HEK293 (cell line): Measurements from ENCODE around the gene WDR17.

Experiments used
- CTCF ChIA-PET: fragments of 350-600 bp; formaldehyde crosslinking; extraction: SDS; loops from one replicate; lab custom pipeline; 2021; ENCODE audit warnings: antibody characterized with exemption; lab: Yijun Ruan, JAX
- POLR2A ChIA-PET: fragments of 300-600 bp; formaldehyde crosslinking; extraction: SDS; loops from one replicate; lab custom pipeline; 2020; ENCODE audit warnings: antibody characterized with exemption, inconsistent platforms; lab: Yijun Ruan, JAX
- H3K27ac ChIP-seq: fragments of 200-500 bp; sonication (Bioruptor generic); 2 replicates; pipeline ENCODE4 v1.5.1; 2014; ENCODE audit warnings: low read depth, low read length, control low read depth, inconsistent platforms; ENCODE audit errors: extremely low read depth
- H3K36me3 ChIP-seq, 2 experiments: fragments of 200-500 bp in 1 of 2; sonication (Bioruptor generic) in 1 of 2; 1 replicate in 1 of 2; 2 replicates in 1 of 2; pipeline ENCODE4 v1.5.1; 2014 to 2017; ENCODE audit warnings: inconsistent platforms in 2 of 2, low read length in 2 of 2; ENCODE audit not compliant: control insufficient read depth in 2 of 2, insufficient read depth in 1 of 2
- H3K4me1 ChIP-seq: fragments of 200-500 bp; sonication (Bioruptor generic); 2 replicates; pipeline ENCODE4 v1.5.1; 2014; ENCODE audit warnings: mild to moderate bottlenecking, low read length, inconsistent platforms; ENCODE audit not compliant: control insufficient read depth, insufficient read depth
- H3K4me3 ChIP-seq: 2 replicates; pipeline ENCODE4 v1.5.1; 2011; ENCODE audit warnings: low read depth, mild to moderate bottlenecking, control low read depth, low read length, moderate library complexity
- H3K9me3 ChIP-seq: fragments of 200-500 bp; sonication (Bioruptor generic); 2 replicates; pipeline ENCODE4 v1.5.1; 2014; ENCODE audit warnings: low read depth, low read length, inconsistent platforms; ENCODE audit not compliant: control insufficient read depth, insufficient read depth
- BCL11B ChIP-seq: fragments of 450-650 bp; formaldehyde crosslinking; IDR thresholded peaks from 2 replicates; pipeline ENCODE4 v1.5.1; 2016; ENCODE audit warnings: low read depth, missing biosample characterization, missing genetic modification characterization
- FEZF1 ChIP-seq: fragments of 450-650 bp; formaldehyde crosslinking; IDR thresholded peaks from 2 replicates; pipeline ENCODE4 v1.5.1; 2016; ENCODE audit warnings: missing biosample characterization, missing genetic modification characterization
- GLI2 ChIP-seq: fragments of 450-650 bp; formaldehyde crosslinking; IDR thresholded peaks from 2 replicates; pipeline ENCODE4; 2017; ENCODE audit warnings: missing biosample characterization, missing genetic modification characterization, low read depth, borderline replicate concordance
- KLF7 ChIP-seq: fragments of 450-650 bp; formaldehyde crosslinking; IDR thresholded peaks from 2 replicates; pipeline ENCODE4 v1.5.1; 2016; ENCODE audit warnings: missing biosample characterization, missing genetic modification characterization, borderline replicate concordance
- MEIS1 ChIP-seq: sonication (generic); formaldehyde crosslinking; IDR thresholded peaks from 2 replicates; pipeline ENCODE4 v1.8.1; 2022; ENCODE audit warnings: missing genetic modification reagents, mild to moderate bottlenecking, borderline replicate concordance
- PRDM1 ChIP-seq: fragments of 450-650 bp; formaldehyde crosslinking; IDR thresholded peaks from 2 replicates; pipeline ENCODE4; 2016; ENCODE audit warnings: missing biosample characterization, missing genetic modification characterization
- SCRT1 ChIP-seq: fragments of 450-650 bp; formaldehyde crosslinking; IDR thresholded peaks from 2 replicates; pipeline ENCODE4 v1.5.1; 2016; ENCODE audit warnings: missing biosample characterization, missing genetic modification characterization, borderline replicate concordance
- SETDB1 ChIP-seq: IDR thresholded peaks from one replicate; pipeline ENCODE4 v1.6.1; 2017; ENCODE audit warnings: mild to moderate bottlenecking, low read length, moderate library complexity, mixed read lengths; ENCODE audit not compliant: insufficient read length
- TRIM28 ChIP-seq: IDR thresholded peaks from 2 replicates; pipeline ENCODE4 v1.6.1; 2011; ENCODE audit warnings: low read length, control low read depth, borderline replicate concordance
- WT1 ChIP-seq: fragments of 450-650 bp; formaldehyde crosslinking; IDR thresholded peaks from 2 replicates; pipeline ENCODE4 v1.5.1; 2016; ENCODE audit warnings: missing biosample characterization, missing genetic modification characterization
- YY1 ChIP-seq: fragments of 450-650 bp; formaldehyde crosslinking; IDR thresholded peaks from 2 replicates; pipeline ENCODE4 v1.5.1; 2018; ENCODE audit warnings: missing biosample characterization, missing genetic modification characterization
- ZBTB20 ChIP-seq: fragments of 450-650 bp; formaldehyde crosslinking; IDR thresholded peaks from 2 replicates; pipeline ENCODE4 v1.5.1; 2016; ENCODE audit warnings: missing biosample characterization, missing genetic modification characterization
- ZBTB48 ChIP-seq: fragments of 450-650 bp; formaldehyde crosslinking; IDR thresholded peaks from 2 replicates; pipeline ENCODE4 v1.5.1; 2016; ENCODE audit warnings: missing biosample characterization, missing genetic modification characterization
- ZNF140 ChIP-seq: fragments of 450-650 bp; formaldehyde crosslinking; IDR thresholded peaks from 2 replicates; pipeline ENCODE4 v1.5.1; 2016; ENCODE audit warnings: missing biosample characterization, missing genetic modification characterization
- ZNF146 ChIP-seq: fragments of 450-650 bp; formaldehyde crosslinking; IDR thresholded peaks from 2 replicates; pipeline ENCODE4 v1.5.1; 2016; ENCODE audit warnings: missing biosample characterization, missing genetic modification characterization
- ZNF350 ChIP-seq: fragments of 450-650 bp; formaldehyde crosslinking; IDR thresholded peaks from 2 replicates; pipeline ENCODE4 v1.5.0; 2017; ENCODE audit warnings: missing biosample characterization, mild to moderate bottlenecking, missing genetic modification characterization
- ZNF514 ChIP-seq: fragments of 450-650 bp; formaldehyde crosslinking; IDR thresholded peaks from 2 replicates; pipeline ENCODE4 v1.5.1; 2016; ENCODE audit warnings: missing biosample characterization, missing genetic modification characterization
- ZNF561 ChIP-seq: fragments of 450-650 bp; IDR thresholded peaks from 2 replicates; pipeline ENCODE4 v1.5.1; 2018; ENCODE audit warnings: missing biosample characterization, missing genetic modification characterization, borderline replicate concordance
- ZNF626 ChIP-seq: fragments of 450-650 bp; sonication (Bioruptor Pico); formaldehyde crosslinking; IDR thresholded peaks from 2 replicates; pipeline ENCODE4 v1.5.1; 2018; ENCODE audit warnings: missing biosample characterization, missing genetic modification characterization, inconsistent platforms
- ZNF664 ChIP-seq: fragments of 450-650 bp; formaldehyde crosslinking; IDR thresholded peaks from 2 replicates; pipeline ENCODE4 v1.5.1; 2016; ENCODE audit warnings: missing biosample characterization, missing genetic modification characterization
- ZNF791 ChIP-seq: fragments of 450-650 bp; formaldehyde crosslinking; IDR thresholded peaks from 2 replicates; pipeline ENCODE4 v1.5.1; 2016; ENCODE audit warnings: missing biosample characterization, missing genetic modification characterization
- ZNF837 ChIP-seq: fragments of 450-650 bp; formaldehyde crosslinking; IDR thresholded peaks from 2 replicates; pipeline ENCODE4 v1.5.1; 2016; ENCODE audit warnings: missing biosample characterization, missing genetic modification characterization
- TF ChIP-seq, protein P1 (sequence below): fragments of 450-650 bp; formaldehyde crosslinking; IDR thresholded peaks from 2 replicates; pipeline ENCODE4 v1.5.1; 2016; ENCODE audit warnings: missing biosample characterization, missing genetic modification characterization
- TF ChIP-seq, protein P2 (sequence below): fragments of 450-650 bp; formaldehyde crosslinking; IDR thresholded peaks from 2 replicates; pipeline ENCODE4 v1.5.1; 2016; ENCODE audit warnings: missing biosample characterization, missing genetic modification characterization
- TF ChIP-seq, protein P3 (sequence below): fragments of 450-650 bp; formaldehyde crosslinking; IDR thresholded peaks from 2 replicates; pipeline ENCODE4 v1.5.1; 2017; ENCODE audit warnings: missing biosample characterization, missing genetic modification characterization
- TF ChIP-seq, protein P4 (sequence below): fragments of 450-650 bp; formaldehyde crosslinking; IDR thresholded peaks from 2 replicates; pipeline ENCODE4 v1.5.1; 2016; ENCODE audit warnings: missing biosample characterization, missing genetic modification characterization

WDR17 gene

DNA sequence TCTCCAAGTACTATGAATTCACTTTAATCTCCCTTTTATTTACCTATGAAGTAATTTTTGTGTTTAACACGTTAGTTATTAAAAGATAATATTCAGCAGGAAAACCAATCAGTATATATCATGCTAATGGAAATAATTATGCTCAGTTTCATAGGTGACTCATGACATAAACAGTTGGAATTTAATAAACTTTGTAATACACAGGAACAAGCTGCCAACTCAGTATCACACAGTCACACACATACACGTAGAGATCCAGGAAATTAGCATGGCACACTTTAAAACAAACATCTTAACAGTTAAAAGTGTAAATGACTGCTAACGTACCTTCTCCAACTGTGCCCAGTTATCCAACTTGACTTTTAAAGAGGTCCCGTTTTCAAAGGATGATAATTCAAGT is 127.5 kb downstream of the WDR17 start (continued):
- no peak for TF ChIP-seq FEZF1 (tag by site-specific recombination)
- no peak for TF ChIP-seq TRIM28
- TF ChIP-seq, protein P1, sequence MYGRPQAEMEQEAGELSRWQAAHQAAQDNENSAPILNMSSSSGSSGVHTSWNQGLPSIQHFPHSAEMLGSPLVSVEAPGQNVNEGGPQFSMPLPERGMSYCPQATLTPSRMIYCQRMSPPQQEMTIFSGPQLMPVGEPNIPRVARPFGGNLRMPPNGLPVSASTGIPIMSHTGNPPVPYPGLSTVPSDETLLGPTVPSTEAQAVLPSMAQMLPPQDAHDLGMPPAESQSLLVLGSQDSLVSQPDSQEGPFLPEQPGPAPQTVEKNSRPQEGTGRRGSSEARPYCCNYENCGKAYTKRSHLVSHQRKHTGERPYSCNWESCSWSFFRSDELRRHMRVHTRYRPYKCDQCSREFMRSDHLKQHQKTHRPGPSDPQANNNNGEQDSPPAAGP, result no peak

DNA sequence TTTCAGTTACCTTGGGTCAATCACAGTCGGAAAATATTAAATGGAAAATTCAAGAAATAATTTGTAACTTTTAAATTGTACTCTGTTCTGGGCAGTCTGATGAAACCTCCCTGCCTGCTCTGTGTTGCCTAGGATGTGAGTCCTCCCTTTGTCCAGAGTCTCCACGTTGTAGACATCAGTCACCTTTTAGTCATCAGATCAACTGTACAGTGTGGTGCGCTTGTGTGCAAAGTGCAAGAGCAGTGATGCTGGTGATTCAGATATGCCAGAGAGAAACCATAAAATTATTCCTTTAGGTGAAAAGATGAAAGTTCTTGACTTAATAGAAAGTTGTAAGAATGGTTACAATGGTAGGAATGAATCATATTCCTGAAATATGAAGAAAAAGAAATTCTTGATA is 128.3 kb downstream of the WDR17 start:
- Histone ChIP-seq H3K4me3 (no peak overlapping the region), H3K27ac (no peak overlapping the region), H3K4me1 (peaks cover 5% of the 10 kb centered on the region; the same call in 1 of the 2 replicates), H3K36me3 (no peaks in the 10 kb centered on the region), H3K9me3 (no peaks in the 10 kb centered on the region)
- CTCF ChIA-PET, result no interaction called here
- POLR2A ChIA-PET, result interaction anchor here (0.7 kb wide), 1 partner anchor 32 kb away, joined by 8 read pairs; no protein-coding TSS in a partner anchor
- TF ChIP-seq ZNF664 (tag by site-specific recombination) (no peak), PRDM1 (0 out of 2 replicates have a peak, but pooled peaks have one; percentile 16), ZNF350 (no peak), ZNF146 (tag by site-specific recombination) (no peak)

DNA sequence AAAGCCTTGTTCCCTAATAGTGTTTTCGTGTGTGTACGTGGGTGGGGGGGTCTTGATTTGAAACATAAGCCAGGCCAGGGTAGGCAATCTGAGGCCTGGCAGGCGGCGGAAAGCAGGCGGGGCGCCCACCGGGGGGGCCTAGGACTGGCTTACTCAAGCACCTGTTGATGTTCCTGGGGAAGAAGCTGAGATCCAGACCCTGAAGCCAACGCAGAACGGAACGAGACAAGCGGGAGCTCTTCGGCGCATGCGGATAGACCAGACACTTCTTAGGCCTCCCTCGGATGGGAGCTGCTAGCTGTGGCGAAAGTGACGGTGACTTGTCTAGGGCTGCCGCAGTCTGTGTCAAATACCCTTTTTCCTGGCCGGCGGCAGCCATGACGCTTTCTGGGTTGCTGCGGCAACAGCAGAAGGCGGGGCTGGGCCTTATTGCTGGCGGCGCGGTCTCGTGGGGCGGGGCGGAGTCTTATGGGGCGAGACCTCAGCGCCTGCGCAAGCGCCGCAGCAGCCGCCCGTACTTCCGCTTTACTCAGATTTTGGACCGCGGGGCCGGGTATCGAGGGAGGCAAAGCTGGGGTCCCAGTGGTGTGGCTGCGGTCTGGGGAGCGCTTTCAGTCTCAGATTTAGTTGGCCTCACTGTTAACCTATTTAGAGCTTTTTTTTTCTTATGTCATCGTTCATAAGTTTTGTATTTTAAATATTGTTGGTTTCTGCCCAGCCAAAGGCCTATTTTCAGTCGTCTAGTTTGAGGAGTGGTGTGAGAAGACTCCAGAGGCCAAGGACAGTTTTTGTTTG is 129.7 kb downstream of the WDR17 start, which contains the start of gene SPATA4:
Gene SPATA4, minus strand, starts transcription at position 402 of the 795 bp plus-strand sequence. Its CDS starts 23 bp downstream, at position 379.
- ChIA-PET CTCF (interaction anchor here (1.1 kb wide), 1 partner anchor 11 kb away, joined by 4 read pairs; no protein-coding TSS in a partner anchor), POLR2A (no interaction called here)
- Histone ChIP-seq H3K4me3 (peak within 1 kb of the TSS; percentile 48), H3K4me1 (peaks cover 5% of the 10 kb centered on the region; the same call in 1 of the 2 replicates), H3K27ac (peak within 1 kb of the TSS; percentile 48), H3K9me3 (no peaks in the 10 kb centered on the region), H3K36me3 (no peaks in the 10 kb centered on the region)
- TF ChIP-seq SETDB1 (no peak), ZNF140 (tag by site-specific recombination) (no peak), ZNF837 (tag by site-specific recombination) (no peak), ZBTB48 (tag by site-specific recombination) (peak; percentile 25; the same call in 1 of the 2 replicates), BCL11B (tag by site-specific recombination) (no peak), ZBTB20 (tag by site-specific recombination) (peak; percentile 96), GLI2 (tag by site-specific recombination) (no peak), ZNF514 (tag by site-specific recombination) (no peak), KLF7 (no peak), ZNF561 (no peak), YY1 (peak; percentile 77), FEZF1 (tag by site-specific recombination) (no peak), PRDM1 (no peak), MEIS1 (CRISPR knock-in tag) (no peak), ZNF791 (tag by site-specific recombination) (no peak), SCRT1 (tag by site-specific recombination) (peak; percentile 97), WT1 (tag by site-specific recombination) (no peak), ZNF626 (tag by site-specific recombination) (no peak)
- TF ChIP-seq, protein P2, sequence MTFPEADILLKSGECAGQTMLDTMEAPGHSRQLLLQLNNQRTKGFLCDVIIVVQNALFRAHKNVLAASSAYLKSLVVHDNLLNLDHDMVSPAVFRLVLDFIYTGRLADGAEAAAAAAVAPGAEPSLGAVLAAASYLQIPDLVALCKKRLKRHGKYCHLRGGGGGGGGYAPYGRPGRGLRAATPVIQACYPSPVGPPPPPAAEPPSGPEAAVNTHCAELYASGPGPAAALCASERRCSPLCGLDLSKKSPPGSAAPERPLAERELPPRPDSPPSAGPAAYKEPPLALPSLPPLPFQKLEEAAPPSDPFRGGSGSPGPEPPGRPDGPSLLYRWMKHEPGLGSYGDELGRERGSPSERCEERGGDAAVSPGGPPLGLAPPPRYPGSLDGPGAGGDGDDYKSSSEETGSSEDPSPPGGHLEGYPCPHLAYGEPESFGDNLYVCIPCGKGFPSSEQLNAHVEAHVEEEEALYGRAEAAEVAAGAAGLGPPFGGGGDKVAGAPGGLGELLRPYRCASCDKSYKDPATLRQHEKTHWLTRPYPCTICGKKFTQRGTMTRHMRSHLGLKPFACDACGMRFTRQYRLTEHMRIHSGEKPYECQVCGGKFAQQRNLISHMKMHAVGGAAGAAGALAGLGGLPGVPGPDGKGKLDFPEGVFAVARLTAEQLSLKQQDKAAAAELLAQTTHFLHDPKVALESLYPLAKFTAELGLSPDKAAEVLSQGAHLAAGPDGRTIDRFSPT, result no peak
- TF ChIP-seq, protein P3, sequence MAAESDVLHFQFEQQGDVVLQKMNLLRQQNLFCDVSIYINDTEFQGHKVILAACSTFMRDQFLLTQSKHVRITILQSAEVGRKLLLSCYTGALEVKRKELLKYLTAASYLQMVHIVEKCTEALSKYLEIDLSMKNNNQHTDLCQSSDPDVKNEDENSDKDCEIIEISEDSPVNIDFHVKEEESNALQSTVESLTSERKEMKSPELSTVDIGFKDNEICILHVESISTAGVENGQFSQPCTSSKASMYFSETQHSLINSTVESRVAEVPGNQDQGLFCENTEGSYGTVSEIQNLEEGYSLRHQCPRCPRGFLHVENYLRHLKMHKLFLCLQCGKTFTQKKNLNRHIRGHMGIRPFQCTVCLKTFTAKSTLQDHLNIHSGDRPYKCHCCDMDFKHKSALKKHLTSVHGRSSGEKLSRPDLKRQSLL (tag by site-specific recombination), result no peak
- TF ChIP-seq, protein P4, sequence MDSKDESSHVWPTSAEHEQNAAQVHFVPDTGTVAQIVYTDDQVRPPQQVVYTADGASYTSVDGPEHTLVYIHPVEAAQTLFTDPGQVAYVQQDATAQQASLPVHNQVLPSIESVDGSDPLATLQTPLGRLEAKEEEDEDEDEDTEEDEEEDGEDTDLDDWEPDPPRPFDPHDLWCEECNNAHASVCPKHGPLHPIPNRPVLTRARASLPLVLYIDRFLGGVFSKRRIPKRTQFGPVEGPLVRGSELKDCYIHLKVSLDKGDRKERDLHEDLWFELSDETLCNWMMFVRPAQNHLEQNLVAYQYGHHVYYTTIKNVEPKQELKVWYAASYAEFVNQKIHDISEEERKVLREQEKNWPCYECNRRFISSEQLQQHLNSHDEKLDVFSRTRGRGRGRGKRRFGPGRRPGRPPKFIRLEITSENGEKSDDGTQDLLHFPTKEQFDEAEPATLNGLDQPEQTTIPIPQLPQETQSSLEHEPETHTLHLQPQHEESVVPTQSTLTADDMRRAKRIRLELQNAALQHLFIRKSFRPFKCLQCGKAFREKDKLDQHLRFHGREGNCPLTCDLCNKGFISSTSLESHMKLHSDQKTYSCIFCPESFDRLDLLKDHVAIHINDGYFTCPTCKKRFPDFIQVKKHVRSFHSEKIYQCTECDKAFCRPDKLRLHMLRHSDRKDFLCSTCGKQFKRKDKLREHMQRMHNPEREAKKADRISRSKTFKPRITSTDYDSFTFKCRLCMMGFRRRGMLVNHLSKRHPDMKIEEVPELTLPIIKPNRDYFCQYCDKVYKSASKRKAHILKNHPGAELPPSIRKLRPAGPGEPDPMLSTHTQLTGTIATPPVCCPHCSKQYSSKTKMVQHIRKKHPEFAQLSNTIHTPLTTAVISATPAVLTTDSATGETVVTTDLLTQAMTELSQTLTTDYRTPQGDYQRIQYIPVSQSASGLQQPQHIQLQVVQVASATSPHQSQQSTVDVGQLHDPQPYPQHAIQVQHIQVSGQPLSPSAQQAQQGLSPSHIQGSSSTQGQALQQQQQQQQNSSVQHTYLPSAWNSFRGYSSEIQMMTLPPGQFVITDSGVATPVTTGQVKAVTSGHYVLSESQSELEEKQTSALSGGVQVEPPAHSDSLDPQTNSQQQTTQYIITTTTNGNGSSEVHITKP (tag by site-specific recombination), result peak; percentile 76
